HG02571 (cell line): ENCODE results near the gene MBNL1.
"Not testable (repeated sequence)": the region's sequence is repeated elsewhere in the genome, so short reads cannot be mapped to it uniquely, and the experiment has no call there.

Experiments
- ATAC-seq: cut with Tn5 transposase; IDR thresholded peaks from one replicate; pipeline ENCODE4 v1.9.1; 2021; ENCODE audit warnings: mild to moderate bottlenecking, moderate library complexity; ENCODE audit not compliant: unreplicated experiment

Gene MBNL1

DNA sequence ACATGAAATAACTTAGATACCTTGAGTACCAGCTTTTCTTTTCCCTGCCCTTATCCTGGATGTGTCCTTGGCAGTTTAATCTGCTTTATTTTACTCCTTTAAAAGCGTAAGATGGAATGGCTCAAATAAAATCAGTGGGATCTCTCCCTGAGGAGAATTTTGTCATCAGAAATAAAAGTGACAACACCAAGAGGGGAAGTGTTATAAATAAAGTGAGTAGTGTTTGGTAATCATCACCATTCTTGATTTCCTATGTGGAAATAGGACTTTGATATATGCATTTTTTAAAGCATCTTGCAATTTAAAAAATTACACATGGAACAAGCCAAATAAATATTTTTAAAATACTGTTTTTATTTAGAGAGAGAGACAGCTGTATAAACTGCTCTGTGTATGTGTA lies 76.5 kb downstream of the MBNL1 start:
- no peak for ATAC-seq

- ATAC-seq = no peak
Measured at GRCh38 chr3:152346058-152346457, 77.3 kb downstream of the MBNL1 start.

- ATAC-seq = no peak
Measured at GRCh38 chr3:152346740-152347139, 78.0 kb downstream of the MBNL1 start.

- no peak for ATAC-seq
Measured at GRCh38 chr3:152348436-152349177, 79.9 kb downstream of the MBNL1 start.

DNA sequence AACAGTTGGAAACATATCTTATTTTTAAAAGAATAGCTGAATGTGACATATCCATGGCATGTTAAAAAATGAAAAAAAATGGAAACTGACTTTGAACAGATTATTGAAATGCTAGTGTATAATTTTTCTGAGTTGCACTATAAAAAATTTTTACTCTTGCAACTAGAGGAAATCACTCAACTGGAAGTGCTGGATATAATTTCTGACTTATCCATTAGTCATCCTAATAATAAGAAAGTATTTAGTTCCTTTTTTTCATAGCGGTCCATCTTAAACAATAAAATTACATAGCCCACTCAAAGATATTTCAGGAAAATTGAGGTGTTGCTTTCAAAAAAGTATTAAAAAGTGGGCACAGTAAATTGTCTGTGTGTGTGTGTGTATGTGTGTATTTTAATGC lies 80.7 kb downstream of the MBNL1 start:
- ATAC-seq = no peak

- no peak for ATAC-seq
Measured at GRCh38 chr3:152350139-152350538, 81.4 kb downstream of the MBNL1 start.

GRCh38 chr3:152350776-152351175 lies 82.0 kb downstream of the MBNL1 start:
- ATAC-seq = no peak

GRCh38 chr3:152352554-152352953 lies 83.8 kb downstream of the MBNL1 start:
- no peak for ATAC-seq

DNA sequence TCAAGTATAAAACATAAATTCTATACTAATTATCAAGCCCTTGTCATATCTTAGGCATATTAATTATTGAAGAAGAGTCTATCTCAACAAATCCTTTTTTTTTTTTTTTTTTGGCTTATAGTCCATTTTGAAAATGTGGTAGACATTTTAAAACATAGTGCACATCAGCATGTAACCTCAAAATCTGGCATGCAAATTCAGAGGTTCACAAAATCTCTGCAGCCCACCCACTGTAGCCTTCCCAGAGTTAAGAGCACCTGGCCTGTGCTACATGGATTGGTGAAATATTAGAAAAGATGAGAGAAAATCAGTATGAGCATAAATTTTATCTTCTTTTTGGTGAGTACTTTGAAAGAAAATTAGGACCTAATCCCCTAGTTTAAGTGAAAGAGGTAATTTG lies 84.8 kb downstream of the MBNL1 start:
- ATAC-seq = no peak

- no peak for ATAC-seq
Measured at GRCh38 chr3:152355744-152356665, 87.3 kb downstream of the MBNL1 start.

GRCh38 chr3:152356870-152357276 lies 88.1 kb downstream of the MBNL1 start:
- peak; percentile 60 for ATAC-seq

DNA sequence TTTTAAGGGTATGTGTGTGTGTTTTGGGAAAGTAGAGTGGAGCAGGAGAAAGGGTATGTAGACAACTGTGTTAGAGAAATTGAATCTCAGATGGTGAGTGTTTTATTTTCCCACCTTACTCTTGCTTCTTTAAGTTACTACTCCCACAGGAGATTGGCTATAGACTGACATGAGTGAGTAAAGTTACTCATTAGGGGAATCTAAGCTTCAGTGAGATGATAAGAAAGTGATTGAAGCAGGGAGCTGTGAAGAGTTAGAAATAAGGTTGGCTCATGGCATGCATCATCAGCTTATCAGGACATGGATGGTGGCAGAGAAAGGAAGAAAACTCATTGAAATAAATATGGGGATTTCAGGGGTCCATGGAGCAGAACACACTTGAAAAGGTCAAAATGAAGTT lies 88.9 kb downstream of the MBNL1 start:
- ATAC-seq = no peak

DNA sequence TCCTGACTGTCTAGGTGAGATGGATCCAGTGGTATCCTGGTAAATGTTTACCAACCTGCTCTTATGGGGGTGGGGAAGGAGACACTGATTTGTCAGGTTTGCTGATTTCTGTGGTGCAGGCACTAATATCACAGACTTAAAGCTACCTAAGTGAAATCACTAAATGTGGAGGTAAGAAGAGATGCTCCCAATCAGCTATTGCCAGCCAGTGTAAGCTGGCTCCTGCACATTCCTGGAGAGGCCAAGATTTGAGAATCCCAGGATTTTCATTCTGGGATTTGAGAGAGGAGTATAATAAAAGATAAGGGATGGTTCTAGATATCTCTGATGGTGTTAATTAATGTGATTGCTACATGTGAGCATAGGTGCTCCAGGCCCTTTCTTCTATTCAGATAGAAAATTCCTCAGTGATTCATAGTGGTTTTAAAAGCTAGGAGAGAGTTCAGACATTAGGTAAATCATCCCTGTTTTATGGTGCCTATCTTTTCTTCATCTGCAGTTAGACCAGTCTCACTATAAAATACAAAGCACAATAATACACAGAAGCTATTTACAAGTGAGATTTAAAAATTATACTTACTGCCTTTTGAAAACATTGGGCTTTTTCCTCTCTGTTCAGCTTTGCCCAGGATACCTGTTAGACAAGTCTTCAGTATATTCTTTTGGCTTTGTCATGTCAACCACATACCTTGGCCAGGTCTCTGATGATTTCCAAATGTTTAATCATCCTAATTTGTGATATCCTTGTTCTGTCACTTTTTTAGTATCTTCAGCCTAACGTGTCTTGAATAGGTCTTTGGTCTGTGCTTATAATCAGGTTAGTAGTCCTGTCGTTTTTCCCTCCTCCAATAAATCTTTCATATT lies 90.9 kb downstream of the MBNL1 start:
- ATAC-seq = no peak

GRCh38 chr3:152360302-152360701 lies 91.6 kb downstream of the MBNL1 start:
- no peak for ATAC-seq

- ATAC-seq = no peak
Measured at GRCh38 chr3:152360966-152361365, 92.2 kb downstream of the MBNL1 start.

GRCh38 chr3:152362086-152362485 lies 93.4 kb downstream of the MBNL1 start:
- no peak for ATAC-seq

- ATAC-seq = no peak
Measured at GRCh38 chr3:152364237-152364636, 95.5 kb downstream of the MBNL1 start.

- no peak for ATAC-seq
Measured at GRCh38 chr3:152365126-152365525, 96.4 kb downstream of the MBNL1 start.

GRCh38 chr3:152365766-152366593 lies 97.3 kb downstream of the MBNL1 start:
- ATAC-seq = no peak

- ATAC-seq = not testable (repeated sequence)
Measured at GRCh38 chr3:152367192-152367591, 98.5 kb downstream of the MBNL1 start.
